K562 (cell line): Measurements from ENCODE around the gene CD48. TPM values are rescaled to one million over a fixed set of nuclear protein-coding genes. Genes with fewer than 3 reads are reported as not detected.
A peak's percentile ranks its signal among the peaks of the same experiment; 100 is the strongest.

Source experiments
- ATAC-seq: fragments of 200-7000 bp; cut with Tn5 transposase; 3 replicates; pipeline ENCODE4 v1.9.1; 2020; ENCODE audit warnings: moderate library complexity
- BruUV-seq: library from RNA; stranded (reverse); fragments of 400-500 nt; replicated peaks from 2 replicates; lab custom pipeline; 2021; lab: Mats Ljungman, UMichigan
- CTCF ChIA-PET: fragments of 300-600 bp; formaldehyde crosslinking; extraction: SDS; loops from one replicate; lab custom pipeline; 2021; ENCODE audit warnings: low intra/inter-chr PET ratio; lab: Yijun Ruan, JAX
- POLR2A ChIA-PET: fragments of 300-600, 350-650 bp; sonication (Branson Sonifier 250); formaldehyde crosslinking; extraction: SDS; loops from one replicate; lab custom pipeline; 2021; ENCODE audit warnings: antibody characterized with exemption, inconsistent platforms; lab: Yijun Ruan, JAX
- DNase-seq, 4 experiments: peaks; one replicate each; pipeline versions ENCODE4 v3.0.0 to v3.0.0-alpha.2; 2011 to 2018; ENCODE audit warnings: low spot score in 3 of 4, mixed read lengths in 3 of 4; ENCODE audit errors: extremely low read depth in 1 of 4
- FAIRE-seq: peaks from 2 replicates; lab custom pipeline; 2011; peaks lifted over from hg19 to GRCh38; lab: Jason Lieb, UNC
- H2AFZ ChIP-seq: 2 replicates; pipeline ENCODE4 v1.6.0; 2011; ENCODE audit warnings: low read depth, low read length, control low read depth, inconsistent platforms
- H3K27ac ChIP-seq: fragments of 200-600 bp; 3 replicates; pipeline ENCODE4 v1.8.0; 2011; ENCODE audit warnings: low read depth, mild to moderate bottlenecking, control low read depth, inconsistent platforms, low read length, moderate library complexity, mixed read lengths; ENCODE audit errors: extremely low read depth
- H3K27me3 ChIP-seq, 2 experiments: fragments of 300-600 bp in 1 of 2; 2 replicates in 1 of 2; 3 replicates in 1 of 2; pipeline versions ENCODE4 v1.6.0 to v1.8.0; 2011; ENCODE audit warnings: inconsistent platforms in 2 of 2, low read length in 2 of 2, mild to moderate bottlenecking in 1 of 2, mixed read lengths in 1 of 2, moderate library complexity in 1 of 2; ENCODE audit not compliant: control insufficient read depth in 2 of 2, insufficient read depth in 2 of 2
- H3K36me3 ChIP-seq: fragments of 300-600 bp; 3 replicates; pipeline ENCODE4 v1.8.0; 2011; ENCODE audit warnings: mild to moderate bottlenecking, low read length, inconsistent platforms; ENCODE audit not compliant: control insufficient read depth, insufficient read depth
- H3K4me1 ChIP-seq, 2 experiments: fragments of 200-600 bp in 1 of 2; replicated peaks in 1 of 2; 2 replicates in 1 of 2; 3 replicates in 1 of 2; pipeline versions ENCODE4 v1.5.1 to v1.8.0; 2011; ENCODE audit warnings: inconsistent platforms in 2 of 2, low read length in 2 of 2, mild to moderate bottlenecking in 1 of 2, mixed read lengths in 1 of 2, moderate library complexity in 1 of 2; ENCODE audit not compliant: control insufficient read depth in 2 of 2, insufficient read depth in 2 of 2
- H3K4me2 ChIP-seq: 2 replicates; pipeline ENCODE4 v1.6.1; 2011; ENCODE audit warnings: low read length, control low read depth, inconsistent platforms, mixed read lengths; ENCODE audit not compliant: insufficient read depth
- H3K4me3 ChIP-seq: fragments of 200-600 bp; sonication (generic), shearing (Covaris generic); 2 replicates; pipeline ENCODE4 v1.5.1; 2016; ENCODE audit warnings: control low read depth, inconsistent platforms
- H3K79me2 ChIP-seq: fragments of 200-600 bp; 3 replicates; pipeline ENCODE4 v1.8.0; 2011; ENCODE audit warnings: low read length, inconsistent platforms; ENCODE audit not compliant: control insufficient read depth, insufficient read depth
- H3K9ac ChIP-seq, 2 experiments: 2 replicates each; pipeline versions ENCODE4 v1.6.0 to v1.6.1; 2011; ENCODE audit warnings: low read depth in 2 of 2, low read length in 2 of 2, control low read depth in 1 of 2, inconsistent platforms in 1 of 2, mild to moderate bottlenecking in 1 of 2, mixed read lengths in 1 of 2; ENCODE audit not compliant: insufficient read depth in 1 of 2
- H3K9me1 ChIP-seq: one replicate; pipeline ENCODE4 v1.6.0; 2011; ENCODE audit warnings: inconsistent platforms, mild to moderate bottlenecking, low read length, moderate library complexity; ENCODE audit not compliant: control insufficient read depth, insufficient read depth
- H3K9me3 ChIP-seq: replicated peaks from 2 replicates; pipeline ENCODE4 v1.5.1; 2011; ENCODE audit warnings: low read depth, low read length, inconsistent platforms; ENCODE audit not compliant: control insufficient read depth, insufficient read depth
- H4K20me1 ChIP-seq: replicated peaks from 2 replicates; pipeline ENCODE4 v1.6.1; 2011; ENCODE audit warnings: low read length, inconsistent platforms, mixed read lengths; ENCODE audit not compliant: control insufficient read depth, insufficient read depth
- ADNP ChIP-seq: fragments of 200-800 bp; sonication (Bioruptor generic); IDR thresholded peaks from 2 replicates; pipeline ENCODE4 v1.6.1; 2016; ENCODE audit warnings: missing genetic modification characterization, missing compliant biosample characterization
- ATF1 ChIP-seq, 2 experiments: fragments of 450-650 bp in 1 of 2; IDR thresholded peaks; 2 replicates each; pipeline ENCODE4 v1.6.1; 2016; ENCODE audit warnings: missing compliant biosample characterization in 1 of 2, missing genetic modification characterization in 1 of 2
- BHLHE40 ChIP-seq: IDR thresholded peaks from 2 replicates; pipeline ENCODE4 v1.6.1; 2011; ENCODE audit warnings: low read length, improper control_type of control experiment
- ETS2 ChIP-seq: IDR thresholded peaks from 2 replicates; pipeline ENCODE4 v1.6.1; 2016; ENCODE audit warnings: borderline replicate concordance, missing genetic modification characterization, mild to moderate bottlenecking, moderate library complexity, missing compliant biosample characterization; ENCODE audit not compliant: poor library complexity, severe bottlenecking
- FOXA3 ChIP-seq, 2 experiments: fragments of 450-650 bp in 1 of 2; sonication (generic) in 1 of 2; formaldehyde crosslinking; IDR thresholded peaks in 1 of 2; conservative IDR thresholded peaks in 1 of 2; 2 replicates each; pipeline versions ENCODE4 v1.4.0 to v1.8.0; 2020 to 2022; ENCODE audit warnings: mild to moderate bottlenecking in 2 of 2, missing genetic modification reagents in 1 of 2
- HMG20A ChIP-seq: fragments of 450-650 bp; formaldehyde crosslinking; conservative IDR thresholded peaks from 2 replicates; pipeline ENCODE4 v1.4.0; 2020; ENCODE audit warnings: mild to moderate bottlenecking, mixed read lengths
- MAFK ChIP-seq: IDR thresholded peaks from 2 replicates; pipeline ENCODE4 v1.6.1; 2011; ENCODE audit warnings: low read length, improper control_type of control experiment
- NBN ChIP-seq: fragments of 450-650 bp; IDR thresholded peaks from 2 replicates; pipeline ENCODE4 v1.6.1; 2016; ENCODE audit warnings: low read depth, mild to moderate bottlenecking
- NR2C2 ChIP-seq, 2 experiments: fragments of 200-800 bp in 1 of 2; sonication (Bioruptor generic) in 1 of 2; sonication (generic) in 1 of 2; formaldehyde crosslinking in 1 of 2; IDR thresholded peaks; 2 replicates each; pipeline versions ENCODE4 v1.6.1 to v1.8.0; 2016 to 2022; ENCODE audit warnings: mild to moderate bottlenecking in 1 of 2, missing compliant biosample characterization in 1 of 2, missing genetic modification characterization in 1 of 2, missing genetic modification reagents in 1 of 2
- NR2F6 ChIP-seq: fragments of 450-650 bp; formaldehyde crosslinking; IDR thresholded peaks from 2 replicates; pipeline ENCODE4 v1.4.0; 2020; ENCODE audit warnings: mild to moderate bottlenecking
- RBM34 ChIP-seq: fragments of 200-400 bp; formaldehyde crosslinking; IDR thresholded peaks from 2 replicates; pipeline ENCODE4 v1.6.1; 2018; ENCODE audit warnings: low read length, borderline replicate concordance; ENCODE audit not compliant: insufficient read depth
- RFX1 ChIP-seq: fragments of 450-650 bp; IDR thresholded peaks from 2 replicates; pipeline ENCODE4 v1.6.1; 2016; ENCODE audit warnings: mild to moderate bottlenecking, moderate library complexity
- SMC3 ChIP-seq: conservative IDR thresholded peaks from 2 replicates; pipeline ENCODE4 v1.6.1; 2011; ENCODE audit warnings: low read depth, low read length, improper control_type of control experiment; ENCODE audit not compliant: insufficient read depth
- TCF7L2 ChIP-seq: fragments of 150-350 bp; IDR thresholded peaks from 2 replicates; pipeline ENCODE4 v1.6.1; 2016; ENCODE audit warnings: low read depth, mild to moderate bottlenecking, low read length, moderate library complexity
- ZBED1 ChIP-seq: IDR thresholded peaks from 2 replicates; pipeline ENCODE4 v1.6.1; 2014
- ZNF507 ChIP-seq: conservative IDR thresholded peaks from 2 replicates; pipeline ENCODE4 v1.6.1; 2017; ENCODE audit warnings: missing genetic modification characterization, missing compliant biosample characterization
- WGBS: fragments of 100-300 bp; shearing (Covaris generic); methylation state at CpG from one replicate; pipeline ENCODE4 v1.1.6; 2016; ENCODE audit warnings: low coverage, mixed read lengths; ENCODE audit not compliant: insufficient coverage; ENCODE audit errors: missing lambda C conversion rate; 5-methylcytosine and 5-hydroxymethylcytosine counted together
- in situ Hi-C: fragments of 300-500 bp; cut with MboI; formaldehyde crosslinking; loops from 4 replicates; pipeline ENCODE4 v1.15.0; 2018; ENCODE audit warnings: inconsistent platforms, mixed read lengths
- intact Hi-C: fragments of 100-400 bp; cut with micrococcal nuclease; formaldehyde crosslinking; loops from 2 replicates; pipeline ENCODE4 v1.14.2; 2022
- polyA plus RNA-seq, 8 experiments: library from polyadenylated mRNA; depleted of rRNA in 4 of 8; stranded (reverse) in 5 of 8; unstranded in 3 of 8; fragments of >200 nt; fragmentation: Nextera tagmentation in 2 of 8; fragmentation: Illumina TruSeq in 1 of 8; extraction: Ambion mirVana in 2 of 8; extraction: Trizol in 1 of 8; gene quantifications; 2 replicates each; pipeline versions ENCODE4 v1.2.1 to v1.2.3, GENCODE V29; 2011 to 2014; ENCODE audit warnings: inconsistent platforms in 1 of 8, missing spikeins in 1 of 8
- total RNA-seq, 7 experiments: library from RNA; depleted of rRNA in 6 of 7; stranded (reverse); fragments of >200 nt in 6 of 7; fragmentation: Illumina TruSeq in 2 of 7; extraction: Trizol in 2 of 7; gene quantifications; 2 replicates each; pipeline versions ENCODE4 v1.2.1 to v1.2.3, GENCODE V29; 2011 to 2021; ENCODE audit warnings: low replicate concordance in 1 of 7
- TF ChIP-seq, protein P1 (sequence below), 2 experiments: fragments of 150-350 bp in 1 of 2; IDR thresholded peaks; 2 replicates each; pipeline ENCODE4 v1.6.1; 2012 to 2016; ENCODE audit warnings: low read depth in 2 of 2, low read length in 2 of 2, mild to moderate bottlenecking in 1 of 2, moderate library complexity in 1 of 2

The CD48 gene
- total and polyA plus RNA-seq, 9 of the 15 experiments (the other 6 are each of a cell fraction or from before 2014, with no cell fraction given), result 0.10 to 0.42 (median 0.29) TPM; not detected in 3

DNA sequence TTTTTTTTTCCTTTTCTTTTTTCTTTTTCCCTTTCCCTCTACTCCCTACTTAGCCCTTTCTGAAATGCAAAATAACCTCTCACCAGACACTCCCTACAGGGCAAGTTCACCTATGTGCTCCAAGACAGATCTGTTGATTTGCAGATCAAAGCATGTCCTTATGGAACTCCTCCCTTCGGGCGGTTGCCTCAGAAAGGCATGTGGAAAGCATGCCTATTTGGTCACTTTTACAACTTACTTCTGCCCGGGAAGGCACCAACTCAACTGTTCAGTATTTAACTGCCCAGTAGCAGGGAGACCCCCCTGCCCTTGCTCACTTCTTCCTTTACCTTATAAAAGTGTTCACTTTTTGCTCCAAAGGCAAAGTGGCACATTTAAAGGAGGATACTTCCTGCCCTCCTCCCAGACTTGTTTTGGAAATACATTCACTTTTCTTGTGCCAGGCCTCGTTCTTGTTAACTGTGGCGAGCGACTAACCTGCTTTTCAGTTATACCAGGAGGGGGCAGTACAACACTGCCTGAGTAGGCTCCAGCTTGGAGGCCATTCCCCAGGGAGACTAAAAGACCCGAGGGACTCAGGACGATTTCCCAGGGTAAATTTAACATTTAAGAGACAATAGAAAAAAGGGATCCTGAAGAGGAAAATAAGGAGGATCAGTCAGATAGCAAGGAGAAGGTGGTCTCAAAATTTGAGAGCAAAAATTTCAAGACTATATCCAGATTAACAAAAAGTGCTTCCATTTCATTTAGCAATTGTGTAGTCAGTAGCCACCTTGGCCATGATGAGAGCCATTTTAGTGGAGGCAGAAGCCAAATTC, 15.1 kb upstream of the CD48 start (continued):
- no peak for TF ChIP-seq RFX1
- TF ChIP-seq RBM34, result no peak
- TF ChIP-seq ZBED1, result no peak
- no peak for TF ChIP-seq TCF7L2
- TF ChIP-seq ETS2, result no peak
- TF ChIP-seq ATF1 (CRISPR knock-in tag; IDR thresholded peaks at IDR 0.05), result no peak
- TF ChIP-seq ATF1 (tag; IDR thresholded peaks at IDR 0.05), result no peak
- TF ChIP-seq SMC3, result peak; percentile 70
- no peak for TF ChIP-seq BHLHE40

DNA sequence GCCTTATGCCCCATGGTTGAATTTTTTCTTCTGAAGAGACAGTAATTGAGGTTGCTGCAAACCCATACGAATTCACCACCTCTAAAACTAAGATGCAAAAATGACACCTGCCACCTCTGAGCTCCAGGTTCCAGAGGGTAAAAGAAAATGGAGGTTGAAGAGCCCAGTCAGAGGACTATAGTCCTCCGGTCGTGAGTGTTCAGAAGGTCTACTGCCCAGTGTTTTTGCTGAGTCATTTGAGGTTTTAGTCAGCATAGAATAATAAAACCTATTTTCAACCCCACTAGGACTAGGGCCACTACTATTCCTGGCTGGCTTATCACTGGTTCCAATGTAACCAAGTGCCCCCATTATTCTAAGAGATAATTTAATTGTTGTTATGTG, 14.5 kb upstream of the CD48 start:
- Histone ChIP-seq H3K27ac (peak overlapping the region; percentile 60), H3K9ac (0 out of 4 replicates have a peak overlapping the region, but pooled peaks of 1 of the 2 experiments have one; percentile 33), H4K20me1 (no peaks in the 10 kb centered on the region), H3K9me1 (no peaks in the 10 kb centered on the region), H2AFZ (peak overlapping the region; percentile 90), H3K4me3 (no peak overlapping the region), H3K79me2 (no peaks in the 10 kb centered on the region), H3K4me2 (no peak overlapping the region; the same call in 1 of the 2 replicates), H3K9me3 (no peaks in the 10 kb centered on the region), H3K36me3 (no peaks in the 10 kb centered on the region), H3K27me3 (no peaks in the 10 kb centered on the region; a peak in 1 of 5 replicates), H3K4me1 (peaks cover 0 to 8% of the 10 kb centered on the region in 2 experiments; a peak in 2 of 5 replicates)
- in situ Hi-C loops, result no loop called here
- CTCF ChIA-PET, result interaction anchor here (0.8 to 1.7 kb wide), 5 partner anchors 42 to 414 kb away, joined by 3 to 8 read pairs (median 6); partner anchors contain the start of gene ITLN2
- FAIRE-seq (peak; percentile 82), ATAC-seq (peak; percentile 90), DNase-seq (peak; percentile 39 to 76 (median 56))
- intact Hi-C loops, result loop anchor here (1.0 to 10.0 kb wide), 4 partner anchors 42 to 409 kb away; partner anchors contain the start of gene DEDD
- POLR2A ChIA-PET, result interaction anchor here (0.8 to 1.6 kb wide), 9 partner anchors 9 to 350 kb away, joined by 3 to 5 read pairs (median 4); no protein-coding TSS in a partner anchor
- BruUV-seq, result no TSS peak
- WGBS, result 0% methylated on average over 3 of the region's 3 CpGs
- no peak for TF ChIP-seq ADNP (tag)
- no peak for TF ChIP-seq NR2C2 (CRISPR knock-in tag; IDR thresholded peaks at IDR 0.05)
- TF ChIP-seq NR2C2 (tag; IDR thresholded peaks at IDR 0.05), result 0 out of 2 replicates have a peak, but pooled peaks have one; percentile 17
- TF ChIP-seq ZNF507 (tag), result no peak
- no peak for TF ChIP-seq HMG20A (CRISPR knock-in tag)
- no peak for TF ChIP-seq NR2F6 (CRISPR knock-in tag)
- TF ChIP-seq NBN, result 0 out of 2 replicates have a peak, but pooled peaks have one; percentile 49
- TF ChIP-seq MAFK, result peak; percentile 95
- TF ChIP-seq FOXA3 (CRISPR knock-in tag; conservative IDR thresholded peaks at IDR 0.05 in 1 of 2, IDR thresholded peaks at IDR 0.05 in 1 of 2), result no peak
- TF ChIP-seq, protein P1, sequence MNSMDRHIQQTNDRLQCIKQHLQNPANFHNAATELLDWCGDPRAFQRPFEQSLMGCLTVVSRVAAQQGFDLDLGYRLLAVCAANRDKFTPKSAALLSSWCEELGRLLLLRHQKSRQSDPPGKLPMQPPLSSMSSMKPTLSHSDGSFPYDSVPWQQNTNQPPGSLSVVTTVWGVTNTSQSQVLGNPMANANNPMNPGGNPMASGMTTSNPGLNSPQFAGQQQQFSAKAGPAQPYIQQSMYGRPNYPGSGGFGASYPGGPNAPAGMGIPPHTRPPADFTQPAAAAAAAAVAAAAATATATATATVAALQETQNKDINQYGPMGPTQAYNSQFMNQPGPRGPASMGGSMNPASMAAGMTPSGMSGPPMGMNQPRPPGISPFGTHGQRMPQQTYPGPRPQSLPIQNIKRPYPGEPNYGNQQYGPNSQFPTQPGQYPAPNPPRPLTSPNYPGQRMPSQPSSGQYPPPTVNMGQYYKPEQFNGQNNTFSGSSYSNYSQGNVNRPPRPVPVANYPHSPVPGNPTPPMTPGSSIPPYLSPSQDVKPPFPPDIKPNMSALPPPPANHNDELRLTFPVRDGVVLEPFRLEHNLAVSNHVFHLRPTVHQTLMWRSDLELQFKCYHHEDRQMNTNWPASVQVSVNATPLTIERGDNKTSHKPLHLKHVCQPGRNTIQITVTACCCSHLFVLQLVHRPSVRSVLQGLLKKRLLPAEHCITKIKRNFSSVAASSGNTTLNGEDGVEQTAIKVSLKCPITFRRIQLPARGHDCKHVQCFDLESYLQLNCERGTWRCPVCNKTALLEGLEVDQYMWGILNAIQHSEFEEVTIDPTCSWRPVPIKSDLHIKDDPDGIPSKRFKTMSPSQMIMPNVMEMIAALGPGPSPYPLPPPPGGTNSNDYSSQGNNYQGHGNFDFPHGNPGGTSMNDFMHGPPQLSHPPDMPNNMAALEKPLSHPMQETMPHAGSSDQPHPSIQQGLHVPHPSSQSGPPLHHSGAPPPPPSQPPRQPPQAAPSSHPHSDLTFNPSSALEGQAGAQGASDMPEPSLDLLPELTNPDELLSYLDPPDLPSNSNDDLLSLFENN (IDR thresholded peaks at IDR 0.05; ENCODE audit: low read depth in 2 of 2, low read length in 2 of 2), result peak in 1 of 2 experiments; percentile 62; a peak in 2 of 4 replicates
